LNCaP clone FGC (cell line): ENCODE data around the gene SIAH2.

ENCODE experiments used
- DNase-seq: peaks from one replicate; pipeline ENCODE4 v3.0.0-alpha.2; 2011; ENCODE audit warnings: low read depth
- H3K4me3 ChIP-seq: 2 replicates; pipeline ENCODE4 v1.5.1; 2011; ENCODE audit warnings: mild to moderate bottlenecking, low read depth, low read length, control low read depth
- CTCF ChIP-seq: IDR thresholded peaks from 2 replicates; pipeline ENCODE4 v1.5.1; 2012; ENCODE audit warnings: mild to moderate bottlenecking; ENCODE audit not compliant: control insufficient read depth, insufficient read depth; ENCODE audit errors: extremely low read depth

SIAH2 gene

GRCh38 chr3:150739877-150740645 is 22.9 kb downstream of the SIAH2 start:
- DNase-seq = no peak
- H3K4me3 ChIP-seq = no peak overlapping the region
- TF ChIP-seq CTCF = no peak

DNA sequence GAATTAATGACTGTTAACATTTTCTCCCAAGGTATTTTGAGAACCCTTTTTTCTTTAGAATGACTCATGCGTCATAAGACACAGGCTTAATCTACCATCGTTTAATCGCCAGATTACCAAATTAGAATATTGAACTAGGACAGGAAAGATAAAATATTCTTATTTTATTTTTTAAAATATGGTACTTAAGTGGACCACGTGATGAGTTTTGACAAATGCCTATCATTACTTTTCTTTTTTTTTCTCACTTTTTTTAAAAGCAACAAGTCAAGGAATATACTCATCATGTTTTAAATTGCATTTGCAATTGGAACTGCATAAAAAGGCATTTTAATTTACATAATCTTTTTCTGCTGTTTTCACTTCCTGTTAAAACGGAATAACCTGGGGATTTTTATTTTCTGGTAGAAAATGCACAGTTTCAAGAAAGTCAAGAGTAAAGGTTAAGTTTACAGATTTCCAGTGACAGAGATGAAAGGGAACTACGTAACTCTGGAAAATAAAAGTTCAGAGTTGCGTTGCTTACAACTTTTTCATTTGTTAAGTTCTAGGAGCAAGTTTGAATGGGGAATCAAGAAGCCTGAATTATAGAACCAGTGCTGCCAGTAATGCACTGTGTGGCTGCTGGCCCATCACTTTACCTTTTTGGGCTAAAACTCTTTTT is 23.6 kb downstream of the SIAH2 start:
- H3K4me3 ChIP-seq = no peak overlapping the region
- TF ChIP-seq CTCF = no peak

DNA sequence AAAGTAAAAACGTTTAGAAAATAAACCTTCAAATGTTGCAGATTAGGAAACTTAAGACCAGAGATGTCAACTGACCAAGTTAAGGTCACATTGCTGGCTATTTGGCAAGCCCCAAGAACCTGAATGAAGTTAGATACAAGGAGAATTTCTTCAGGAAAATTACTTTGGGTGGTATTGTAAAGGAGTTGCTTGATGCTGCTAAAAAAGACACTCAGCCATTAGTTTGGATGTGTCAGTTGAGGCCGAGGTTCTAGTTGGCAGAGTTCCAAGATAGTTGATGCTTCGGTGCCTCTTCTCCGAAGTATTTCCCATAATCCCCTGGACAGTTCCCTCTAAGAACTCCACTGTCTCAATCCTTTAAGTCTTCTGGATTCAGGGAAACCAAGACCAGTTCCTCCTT is 24.3 kb downstream of the SIAH2 start:
- TF ChIP-seq CTCF = no peak
- no peak for DNase-seq
- H3K4me3 ChIP-seq = no peak overlapping the region

More for the DNA sequence above, 23.6 kb downstream of the SIAH2 start:
- DNase-seq = no peak

- no peak for DNase-seq
- H3K4me3 ChIP-seq = no peak overlapping the region
- TF ChIP-seq CTCF = no peak
These were observed 24.9 kb downstream of the SIAH2 start for GRCh38 chr3:150737874-150738679.

- DNase-seq = no peak
- no peak for TF ChIP-seq CTCF
- no peak overlapping the region for H3K4me3 ChIP-seq
These were observed 25.8 kb downstream of the SIAH2 start for GRCh38 chr3:150736903-150737832.

- no peak for TF ChIP-seq CTCF
- no peak overlapping the region for H3K4me3 ChIP-seq
- DNase-seq = no peak
These were observed 26.7 kb downstream of the SIAH2 start for GRCh38 chr3:150736316-150736719.
